Measurements from ENCODE around the gene ECM2.

The ECM2 gene

DNA sequence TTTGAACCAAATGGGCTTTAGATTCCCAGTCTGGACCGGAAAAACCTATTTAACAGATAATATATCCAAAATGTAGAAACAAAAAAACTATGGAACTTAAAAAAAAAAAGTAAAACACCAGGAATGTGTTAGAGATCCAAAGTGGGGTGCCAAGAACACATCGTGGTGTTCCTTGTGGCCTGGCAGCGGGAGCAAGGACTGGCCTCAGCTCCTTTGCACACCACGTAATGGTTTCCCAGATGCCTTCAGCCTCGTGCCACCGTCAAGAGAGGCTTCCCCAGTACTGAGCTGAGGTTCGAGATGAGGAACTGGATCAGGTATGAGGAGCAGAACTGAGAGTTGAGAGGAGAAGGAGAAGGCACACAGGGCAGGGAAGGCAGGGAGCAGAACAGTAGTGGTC, 57.0 kb downstream of the ECM2 start:
- Histone ChIP-seq H4K20me1 (ENCODE audit: insufficient read depth, low read length) (no peaks in the 10 kb centered on the region; the same call in 1 of the 2 replicates), H3K27ac (ENCODE audit: low read length) (no peak overlapping the region), H3K9me3 (ENCODE audit: insufficient read depth, low read length, severe bottlenecking) (no peaks in the 10 kb centered on the region), H3K79me2 (ENCODE audit: insufficient read depth, low read length) (no peaks in the 10 kb centered on the region), H3K4me3 (ENCODE audit: low read depth in 1 of 2, low read length in 2 of 2) (no peak overlapping the region), H3K27me3 (ENCODE audit: insufficient read depth, low read length, poor library complexity) (no peaks in the 10 kb centered on the region), H3K36me3 (ENCODE audit: insufficient read depth, low read length) (no peaks in the 10 kb centered on the region), H3K4me2 (ENCODE audit: insufficient read depth, low read length) (no peak overlapping the region), H3K4me1 (ENCODE audit: insufficient read depth, low read length) (no peaks in the 10 kb centered on the region), H3K9ac (ENCODE audit: low read depth, low read length) (no peak overlapping the region), H2AFZ (ENCODE audit: low read depth, low read length) (no peak overlapping the region)
- TF ChIP-seq CTCF (IDR thresholded peaks at IDR 0.05; ENCODE audit: borderline replicate concordance, extremely low read depth, low read length, poor library complexity, severe bottlenecking) (no peak), EZH2 (IDR thresholded peaks at IDR 0.05; ENCODE audit: borderline replicate concordance, low read depth, low read length, severe bottlenecking) (no peak)
- DNase-seq (no peak), ATAC-seq (ENCODE audit: insufficient read depth, low read depth) (no peak)

GRCh38 chr9:92476962-92477361, 58.8 kb downstream of the ECM2 start:
- H3K4me2 ChIP-seq (ENCODE audit: insufficient read depth, low read length), result no peak overlapping the region
- no peak overlapping the region for H3K4me3 ChIP-seq (ENCODE audit: low read depth in 1 of 2, low read length in 2 of 2)
- H4K20me1 ChIP-seq (ENCODE audit: insufficient read depth, low read length), result no peaks in the 10 kb centered on the region; the same call in 1 of the 2 replicates
- H3K9ac ChIP-seq (ENCODE audit: low read depth, low read length), result no peak overlapping the region
- H3K27ac ChIP-seq (ENCODE audit: low read length), result no peak overlapping the region
- no peak for TF ChIP-seq CTCF (IDR thresholded peaks at IDR 0.05; ENCODE audit: borderline replicate concordance, extremely low read depth, low read length, poor library complexity, severe bottlenecking)
- TF ChIP-seq EZH2 (IDR thresholded peaks at IDR 0.05; ENCODE audit: borderline replicate concordance, low read depth, low read length, severe bottlenecking), result no peak
- DNase-seq (no peak), ATAC-seq (ENCODE audit: insufficient read depth, low read depth) (no peak)
- no peak overlapping the region for H2AFZ ChIP-seq (ENCODE audit: low read depth, low read length)
- no peaks in the 10 kb centered on the region for H3K9me3 ChIP-seq (ENCODE audit: insufficient read depth, low read length, severe bottlenecking)
- no peaks in the 10 kb centered on the region for H3K36me3 ChIP-seq (ENCODE audit: insufficient read depth, low read length)
- H3K27me3 ChIP-seq (ENCODE audit: insufficient read depth, low read length, poor library complexity), result no peaks in the 10 kb centered on the region
- H3K79me2 ChIP-seq (ENCODE audit: insufficient read depth, low read length), result no peaks in the 10 kb centered on the region
- H3K4me1 ChIP-seq (ENCODE audit: insufficient read depth, low read length), result no peaks in the 10 kb centered on the region

- Histone ChIP-seq H4K20me1 (ENCODE audit: insufficient read depth, low read length) (peaks cover under 1% of the 10 kb centered on the region; the same call in 1 of the 2 replicates), H3K4me1 (ENCODE audit: insufficient read depth, low read length) (no peaks in the 10 kb centered on the region), H3K79me2 (ENCODE audit: insufficient read depth, low read length) (no peaks in the 10 kb centered on the region), H3K27me3 (ENCODE audit: insufficient read depth, low read length, poor library complexity) (no peaks in the 10 kb centered on the region), H3K27ac (ENCODE audit: low read length) (no peak overlapping the region), H3K36me3 (ENCODE audit: insufficient read depth, low read length) (no peaks in the 10 kb centered on the region), H3K9me3 (ENCODE audit: insufficient read depth, low read length, severe bottlenecking) (no peaks in the 10 kb centered on the region), H2AFZ (ENCODE audit: low read depth, low read length) (no peak overlapping the region), H3K9ac (ENCODE audit: low read depth, low read length) (no peak overlapping the region), H3K4me2 (ENCODE audit: insufficient read depth, low read length) (no peak overlapping the region), H3K4me3 (ENCODE audit: low read depth in 1 of 2, low read length in 2 of 2) (no peak overlapping the region)
- ATAC-seq (ENCODE audit: insufficient read depth, low read depth) (no peak), DNase-seq (no peak)
- TF ChIP-seq CTCF (IDR thresholded peaks at IDR 0.05; ENCODE audit: borderline replicate concordance, extremely low read depth, low read length, poor library complexity, severe bottlenecking), result no peak
These were observed 61.2 kb downstream of the ECM2 start for GRCh38 chr9:92474587-92474986.

- no peak overlapping the region for H3K4me2 ChIP-seq (ENCODE audit: insufficient read depth, low read length)
- no peaks in the 10 kb centered on the region for H3K79me2 ChIP-seq (ENCODE audit: insufficient read depth, low read length)
- no peak overlapping the region for H3K27ac ChIP-seq (ENCODE audit: low read length)
- no peaks in the 10 kb centered on the region for H3K9me3 ChIP-seq (ENCODE audit: insufficient read depth, low read length, severe bottlenecking)
- H2AFZ ChIP-seq (ENCODE audit: low read depth, low read length), result no peak overlapping the region
- no peaks in the 10 kb centered on the region for H3K36me3 ChIP-seq (ENCODE audit: insufficient read depth, low read length)
- no peaks in the 10 kb centered on the region for H3K27me3 ChIP-seq (ENCODE audit: insufficient read depth, low read length, poor library complexity)
- no peaks in the 10 kb centered on the region for H3K4me1 ChIP-seq (ENCODE audit: insufficient read depth, low read length)
- ATAC-seq (ENCODE audit: insufficient read depth, low read depth) (no peak), DNase-seq (no peak)
- no peak for TF ChIP-seq EZH2 (IDR thresholded peaks at IDR 0.05; ENCODE audit: borderline replicate concordance, low read depth, low read length, severe bottlenecking)
- no peak for TF ChIP-seq CTCF (IDR thresholded peaks at IDR 0.05; ENCODE audit: borderline replicate concordance, extremely low read depth, low read length, poor library complexity, severe bottlenecking)
- H4K20me1 ChIP-seq (ENCODE audit: insufficient read depth, low read length), result peaks cover 5% of the 10 kb centered on the region; the same call in 1 of the 2 replicates
- no peak overlapping the region for H3K9ac ChIP-seq (ENCODE audit: low read depth, low read length)
- H3K4me3 ChIP-seq (ENCODE audit: low read depth in 1 of 2, low read length in 2 of 2), result no peak overlapping the region
These were observed 67.6 kb downstream of the ECM2 start for GRCh38 chr9:92468206-92468605.
